ENCODE data around the gene MGAT4D. TPM values are rescaled to one million over a fixed set of nuclear protein-coding genes. Genes with fewer than 3 reads are reported as not detected.

MGAT4D gene
- total RNA-seq, 1 experiment from 2014 or later: not detected

GRCh38 chr4:140463614-140464013, 34.5 kb downstream of the MGAT4D start:
- in situ Hi-C loops (cut with HindIII; ENCODE audit: low pct_unique_long_range_greater_than_20kb, low sequenced_read_pairs): no loop called here
- Histone ChIP-seq H3K4me1 (ENCODE audit: control insufficient read depth, insufficient read depth, low read length) (no peaks in the 10 kb centered on the region), H3K27me3 (ENCODE audit: control insufficient read depth, insufficient read depth, low read length) (no peaks in the 10 kb centered on the region; the same call in 1 of the 2 replicates), H3K27ac (ENCODE audit: low read length) (no peak overlapping the region), H3K4me3 (ENCODE audit: low read depth in 2 of 2, low read length in 2 of 2) (no peak overlapping the region), H3K9me3 (ENCODE audit: control insufficient read depth, insufficient read depth, low read depth, low read length) (no peaks in the 10 kb centered on the region), H3K36me3 (ENCODE audit: control insufficient read depth, insufficient read depth, low read length) (no peaks in the 10 kb centered on the region)
- POLR2A ChIA-PET: no interaction called here
- CTCF ChIA-PET: no interaction called here
- ATAC-seq (no peak), DNase-seq (ENCODE audit: low read depth, low spot score) (no peak)
- TF ChIP-seq TCF7L2 (IDR thresholded peaks at IDR 0.05; ENCODE audit: low read depth, low read length): no peak
- TF ChIP-seq POLR2AphosphoS5 (IDR thresholded peaks at IDR 0.05; ENCODE audit: low read depth, low read length): no peak
- no peak for TF ChIP-seq CTCF (IDR thresholded peaks at IDR 0.05)
- no peak for TF ChIP-seq SIN3A (IDR thresholded peaks at IDR 0.05; ENCODE audit: borderline replicate concordance, insufficient read depth, low read depth, low read length)
- no peak for TF ChIP-seq REST (IDR thresholded peaks at IDR 0.05; ENCODE audit: insufficient read depth in 1 of 2, low read depth in 2 of 2, low read length in 1 of 2)
- intact Hi-C loops (cut with micrococcal nuclease; ENCODE audit: unreplicated experiment): no loop called here
- BruUV-seq (replicated peaks): no TSS peak

- H3K36me3 ChIP-seq (ENCODE audit: control insufficient read depth, insufficient read depth, low read length): no peaks in the 10 kb centered on the region
- ATAC-seq (no peak), DNase-seq (ENCODE audit: low read depth, low spot score) (no peak)
- H3K4me3 ChIP-seq (ENCODE audit: low read depth in 2 of 2, low read length in 2 of 2): no peak overlapping the region
- no peak overlapping the region for H3K27ac ChIP-seq (ENCODE audit: low read length)
- BruUV-seq (replicated peaks): no TSS peak
- no peaks in the 10 kb centered on the region for H3K4me1 ChIP-seq (ENCODE audit: control insufficient read depth, insufficient read depth, low read length)
- H3K9me3 ChIP-seq (ENCODE audit: control insufficient read depth, insufficient read depth, low read depth, low read length): no peaks in the 10 kb centered on the region
- intact Hi-C loops (cut with micrococcal nuclease; ENCODE audit: unreplicated experiment) (no loop called here), in situ Hi-C loops (cut with HindIII; ENCODE audit: low pct_unique_long_range_greater_than_20kb, low sequenced_read_pairs) (no loop called here)
- no peaks in the 10 kb centered on the region; the same call in 1 of the 2 replicates for H3K27me3 ChIP-seq (ENCODE audit: control insufficient read depth, insufficient read depth, low read length)
- POLR2A ChIA-PET: no interaction called here
- TF ChIP-seq POLR2AphosphoS5 (IDR thresholded peaks at IDR 0.05; ENCODE audit: low read depth, low read length): no peak
- TF ChIP-seq REST (IDR thresholded peaks at IDR 0.05; ENCODE audit: insufficient read depth in 1 of 2, low read depth in 2 of 2, low read length in 1 of 2): no peak
- no peak for TF ChIP-seq SIN3A (IDR thresholded peaks at IDR 0.05; ENCODE audit: borderline replicate concordance, insufficient read depth, low read depth, low read length)
- TF ChIP-seq TCF7L2 (IDR thresholded peaks at IDR 0.05; ENCODE audit: low read depth, low read length): no peak
- TF ChIP-seq CTCF (IDR thresholded peaks at IDR 0.05): no peak
- CTCF ChIA-PET: no interaction called here
Observed at GRCh38 chr4:140463182-140463581, 34.9 kb downstream of the MGAT4D start.

Data from Panc1 (cell line).